HG03469 (cell line): ENCODE measurements around the gene RAB11FIP5.
A peak's percentile ranks its signal among the peaks of the same experiment; 100 is the strongest.

Source experiments
- ATAC-seq: cut with Tn5 transposase; IDR thresholded peaks from one replicate; pipeline ENCODE4 v1.9.1; 2021; ENCODE audit warnings: mild to moderate bottlenecking, moderate library complexity, moderate number of reproducible peaks; ENCODE audit not compliant: unreplicated experiment

Gene RAB11FIP5

DNA sequence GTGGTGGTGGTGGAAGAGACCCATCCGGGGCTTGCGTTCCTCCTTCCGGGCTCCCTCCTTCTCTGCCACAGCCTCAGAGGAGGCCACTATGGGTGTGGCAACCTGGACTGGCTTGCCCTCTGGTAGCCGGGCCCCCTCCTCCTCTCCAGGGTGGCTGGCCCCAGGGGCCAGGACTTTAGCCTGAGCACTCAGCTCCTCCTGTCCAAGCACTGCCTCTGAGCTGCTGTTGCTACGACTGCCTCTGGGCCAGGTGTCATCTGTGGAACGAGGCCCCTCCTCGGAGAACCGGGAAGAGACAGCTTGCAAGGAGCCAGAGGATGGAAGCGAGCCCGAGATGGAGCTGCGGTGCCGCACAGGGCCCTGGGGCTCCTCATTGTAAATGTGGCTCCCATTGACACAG, 24.5 kb downstream of the RAB11FIP5 start:
- no peak for ATAC-seq

DNA sequence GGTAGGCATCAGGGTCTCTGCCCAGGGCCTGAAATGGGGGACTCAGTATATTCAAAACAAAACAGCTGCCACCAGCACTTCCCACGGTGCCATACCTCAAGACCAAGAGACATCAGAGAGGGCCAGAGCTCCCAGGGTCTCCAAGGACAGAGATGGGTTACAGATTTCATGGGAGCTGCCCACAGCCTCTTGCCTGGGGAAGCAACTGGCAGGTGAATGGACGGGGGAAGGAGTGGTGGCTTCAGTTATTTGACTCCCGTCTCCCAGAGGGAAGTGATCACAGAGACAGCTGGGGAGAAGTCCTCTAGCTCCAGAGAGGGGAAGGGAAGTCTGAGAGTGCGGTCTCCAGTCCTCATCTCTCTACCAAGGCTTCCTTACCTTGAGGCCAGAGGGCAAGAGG, 25.4 kb downstream of the RAB11FIP5 start:
- ATAC-seq = no peak

DNA sequence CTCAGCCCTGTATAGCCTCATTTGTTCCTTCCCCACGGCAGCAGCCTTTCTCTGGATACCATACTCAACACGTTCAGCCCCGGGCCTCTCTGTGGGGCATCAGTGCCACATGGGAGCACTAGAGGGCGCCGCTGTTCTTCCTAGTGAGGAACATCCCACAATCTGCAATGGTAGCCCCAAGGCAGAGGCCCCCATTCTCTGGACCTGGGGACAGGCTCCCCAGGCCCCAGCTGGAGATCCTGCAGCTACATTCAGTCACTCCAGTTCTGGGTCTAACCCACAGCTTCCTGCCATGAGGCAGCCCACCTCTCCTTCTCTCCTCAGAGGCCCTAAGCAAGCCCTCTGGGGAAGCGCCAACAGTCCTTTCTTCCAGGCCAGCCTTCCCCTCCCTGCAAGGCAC, 27.1 kb downstream of the RAB11FIP5 start:
- ATAC-seq = peak; percentile 89

DNA sequence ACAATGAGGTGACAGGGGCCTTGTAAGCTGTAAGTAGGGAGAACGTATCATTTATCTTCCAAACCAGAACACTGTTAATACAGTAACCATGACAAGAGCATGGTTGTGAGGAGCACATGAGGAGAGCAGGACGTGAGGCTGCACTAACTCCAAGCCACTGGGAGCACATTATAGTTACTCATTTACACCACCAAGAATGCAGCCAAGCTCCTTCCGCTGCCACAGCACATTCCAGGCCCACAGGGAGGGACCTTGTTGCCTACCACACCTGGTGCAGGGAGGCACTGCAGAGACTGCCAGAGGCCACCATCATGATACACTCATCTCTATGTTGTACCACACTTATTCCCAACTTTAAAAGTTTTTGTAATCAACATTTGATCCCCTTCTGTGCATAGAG, 27.8 kb downstream of the RAB11FIP5 start:
- no peak for ATAC-seq

DNA sequence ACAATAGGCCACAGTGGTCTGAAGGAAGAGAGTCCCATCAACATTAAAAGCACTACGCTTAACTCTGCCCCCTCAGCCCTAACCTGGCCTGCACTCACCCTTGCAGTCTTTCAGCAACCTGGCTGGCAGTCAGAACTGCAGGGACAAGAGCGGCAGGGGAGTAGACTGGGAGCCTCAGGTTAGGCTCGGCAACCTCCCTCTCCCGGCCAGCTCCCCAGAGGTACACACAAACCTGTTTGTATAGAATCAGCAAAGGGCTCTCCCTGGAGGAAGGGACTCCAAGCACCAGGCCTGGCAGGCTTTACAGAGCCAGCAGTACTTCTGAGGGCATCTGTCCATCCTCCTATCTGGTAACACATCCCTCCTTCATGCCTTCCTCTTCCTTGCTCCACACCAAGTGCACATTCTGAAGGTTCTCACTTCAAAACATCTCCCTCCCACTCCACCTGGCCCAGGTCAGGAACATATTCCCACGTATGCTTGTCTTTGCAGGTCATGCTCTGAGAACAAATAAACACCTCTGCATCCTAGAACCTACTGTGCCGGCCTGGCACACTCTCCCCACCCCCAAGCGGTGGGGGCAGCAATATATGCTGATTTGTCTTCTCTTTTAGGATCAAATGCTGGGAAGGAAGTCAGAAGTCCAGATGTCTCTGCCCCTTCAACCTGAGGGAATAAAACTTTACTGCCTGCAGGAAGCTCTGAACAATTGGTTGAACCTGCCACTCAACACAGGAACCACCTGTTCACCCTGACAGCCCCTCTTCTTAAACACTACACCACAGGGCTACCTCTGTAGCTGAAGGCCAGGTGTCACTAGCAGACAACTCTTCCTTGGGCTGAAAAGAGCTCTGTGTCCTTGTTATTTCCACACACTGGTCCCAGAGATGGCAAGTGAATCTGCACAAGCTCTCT, 28.6 kb downstream of the RAB11FIP5 start:
- no peak for ATAC-seq

DNA sequence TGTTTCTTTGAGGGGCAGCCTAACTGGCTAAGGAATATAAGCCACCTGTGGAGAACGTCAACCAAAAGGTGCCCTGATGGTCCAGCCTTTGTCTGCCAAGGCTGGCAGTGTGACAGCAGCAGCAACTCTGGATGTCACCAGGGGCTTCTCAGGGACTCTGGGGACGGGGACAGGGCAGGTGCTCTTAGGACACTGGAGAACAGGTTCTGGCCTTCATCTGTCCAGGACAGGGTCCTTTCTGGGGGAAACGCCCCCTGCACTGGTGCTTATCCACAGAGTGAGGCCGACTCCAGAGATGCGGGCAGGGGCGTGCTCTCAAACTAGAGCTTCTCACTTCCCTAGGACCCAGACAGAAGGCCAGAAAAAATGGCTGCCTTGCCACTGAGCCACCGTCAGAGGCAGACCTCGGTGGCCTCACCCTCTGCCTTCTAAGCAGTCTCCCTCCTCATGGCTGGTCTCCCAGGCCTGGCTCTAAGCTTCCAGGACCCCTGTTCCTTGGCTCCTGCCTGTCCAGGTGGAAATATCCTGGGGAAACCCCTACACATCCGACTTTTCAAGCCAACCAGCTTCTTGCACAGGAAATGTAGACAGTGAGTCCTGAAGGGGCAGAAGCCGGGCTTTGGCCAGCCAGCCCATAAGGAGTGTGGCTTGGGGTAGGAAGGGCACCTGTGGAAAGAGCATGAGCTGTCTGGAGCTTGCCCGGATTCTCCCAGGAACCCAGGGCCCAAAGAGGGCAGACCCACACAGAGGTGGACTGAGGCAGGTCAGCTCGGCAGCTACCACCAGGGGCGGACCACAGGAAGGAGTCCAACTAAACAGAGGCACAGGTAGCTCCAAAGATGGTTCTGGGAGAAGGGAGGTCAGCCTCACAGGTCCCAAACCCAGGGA, 30.0 kb downstream of the RAB11FIP5 start:
- no peak for ATAC-seq

DNA sequence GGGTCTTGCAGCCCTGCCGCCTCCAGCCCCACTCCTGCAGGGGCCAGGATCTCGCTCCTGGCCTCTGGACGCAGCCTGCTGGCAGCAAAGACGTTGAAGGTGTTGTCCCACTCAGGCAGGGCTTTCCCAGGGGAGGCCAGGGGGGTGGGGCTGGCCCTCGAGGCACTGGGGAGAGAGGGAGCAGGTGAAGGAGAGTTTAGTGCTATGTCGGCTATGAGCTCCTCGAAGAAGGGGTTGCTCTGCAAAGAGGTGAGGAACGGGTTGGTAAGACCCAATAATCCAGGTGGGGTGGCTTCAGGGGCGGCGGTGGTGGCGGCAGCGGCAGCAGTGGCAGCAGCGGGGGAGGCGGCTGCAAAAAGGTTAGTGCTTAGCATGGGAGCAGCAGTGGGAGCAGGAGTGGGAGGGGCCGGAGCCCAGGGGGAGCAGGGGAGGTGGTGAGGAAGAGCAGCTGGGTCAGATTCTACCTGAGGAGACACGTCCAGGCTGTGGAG, 31.5 kb downstream of the RAB11FIP5 start:
- no peak for ATAC-seq

DNA sequence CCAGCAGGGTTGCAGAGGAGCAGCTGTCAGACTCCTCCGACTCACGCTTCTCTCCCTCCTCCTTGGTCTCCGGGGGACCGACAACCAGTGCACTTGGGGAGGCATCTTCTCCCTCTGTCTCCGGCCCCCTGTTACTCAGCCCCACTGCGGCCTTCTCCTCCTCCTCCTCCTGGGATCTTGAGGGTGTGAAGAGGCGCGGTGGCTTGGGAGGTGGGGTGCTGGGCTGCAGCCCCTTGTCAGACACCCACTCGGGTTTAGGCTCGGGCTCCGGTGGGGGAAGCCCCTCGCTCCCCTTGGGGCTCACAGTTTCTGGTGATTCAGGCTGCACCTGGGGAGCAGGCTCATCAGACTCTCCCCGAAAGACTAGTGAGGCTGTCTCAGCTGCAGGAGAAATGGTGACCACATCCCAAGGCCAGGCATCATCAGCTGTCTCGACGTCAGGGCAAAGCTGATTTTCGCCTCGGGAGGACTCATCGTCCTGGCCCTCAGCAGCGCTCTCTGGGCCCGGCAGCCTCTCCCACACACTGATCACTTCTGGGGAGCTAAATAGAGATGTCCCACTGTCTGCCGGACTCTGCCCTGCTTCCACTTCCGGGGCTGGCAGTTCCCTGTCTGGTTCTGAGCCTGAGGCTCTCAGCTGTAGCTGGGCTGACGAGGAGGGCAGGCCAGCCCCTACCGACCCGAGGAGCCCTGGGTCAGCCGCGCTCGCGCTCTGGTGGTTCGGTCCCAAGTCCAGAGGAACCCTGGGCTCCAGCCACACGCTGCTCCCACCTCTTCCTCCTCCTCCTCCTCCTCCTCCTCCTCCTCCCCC, 32.2 kb downstream of the RAB11FIP5 start:
- no peak for ATAC-seq

DNA sequence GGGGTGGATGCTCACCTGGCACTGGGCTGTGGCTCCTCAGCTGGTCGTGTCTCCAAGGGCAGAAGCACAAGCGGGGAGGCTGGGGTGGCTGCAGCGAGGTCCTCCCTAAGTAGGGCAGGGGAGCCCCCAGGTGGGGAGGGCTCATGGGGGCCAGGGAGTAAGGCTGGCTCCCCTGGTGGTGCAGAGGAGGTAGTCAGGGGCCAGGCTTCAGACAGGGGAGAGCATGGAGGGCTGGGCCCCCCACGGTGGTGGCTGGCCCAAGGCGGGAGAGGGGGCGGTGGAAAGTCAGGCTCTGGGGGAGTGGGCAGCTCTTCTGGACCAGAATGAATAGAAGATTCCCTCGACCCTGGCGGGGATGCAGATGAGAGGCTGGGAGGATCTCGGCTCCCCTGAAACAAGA, 33.1 kb downstream of the RAB11FIP5 start:
- ATAC-seq = no peak

DNA sequence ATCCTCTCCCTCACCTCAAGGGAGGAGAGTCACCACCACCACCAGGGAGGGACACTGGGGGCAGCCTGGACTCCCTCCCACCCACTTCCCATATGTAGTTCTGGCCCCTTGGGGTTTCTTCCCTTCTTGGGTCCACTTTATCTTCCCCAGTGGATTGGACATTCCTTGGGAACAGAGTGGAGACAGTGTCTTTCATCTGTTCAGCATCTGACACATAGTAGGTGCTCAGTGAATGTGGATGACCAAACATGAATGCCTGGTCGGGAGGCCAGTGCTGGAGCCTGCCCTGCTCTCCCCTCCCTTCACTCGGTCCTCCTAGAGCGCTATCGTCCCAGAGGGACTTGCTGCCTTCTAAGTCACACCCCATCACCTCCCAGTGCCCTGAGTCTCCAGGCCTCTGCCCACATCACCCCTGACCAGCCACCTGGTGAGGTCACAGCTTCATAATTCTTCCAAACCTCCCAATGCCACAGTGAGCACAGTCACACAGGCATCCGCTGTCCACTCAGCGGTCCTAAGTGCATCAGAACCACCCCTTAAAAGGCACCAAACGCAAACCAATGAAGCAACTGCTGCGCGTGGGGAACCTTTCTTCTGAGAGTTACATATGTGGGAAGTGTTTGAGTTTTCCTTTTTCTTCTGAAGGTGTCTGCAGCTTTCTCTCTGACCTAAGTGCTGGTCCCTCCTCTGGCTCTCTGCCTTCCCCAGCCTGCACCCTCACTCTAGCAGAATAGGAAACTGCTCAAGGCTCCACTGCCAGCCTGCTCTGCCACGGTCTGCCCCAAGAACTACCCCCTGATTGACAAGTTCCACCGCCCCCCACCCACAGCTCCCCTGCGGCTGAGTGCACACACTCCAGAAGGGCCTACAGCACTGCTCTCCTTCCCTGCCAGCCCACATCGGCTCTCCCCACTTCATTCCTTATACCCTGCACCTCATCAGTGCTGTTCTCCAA, 34.0 kb downstream of the RAB11FIP5 start:
- no peak for ATAC-seq

DNA sequence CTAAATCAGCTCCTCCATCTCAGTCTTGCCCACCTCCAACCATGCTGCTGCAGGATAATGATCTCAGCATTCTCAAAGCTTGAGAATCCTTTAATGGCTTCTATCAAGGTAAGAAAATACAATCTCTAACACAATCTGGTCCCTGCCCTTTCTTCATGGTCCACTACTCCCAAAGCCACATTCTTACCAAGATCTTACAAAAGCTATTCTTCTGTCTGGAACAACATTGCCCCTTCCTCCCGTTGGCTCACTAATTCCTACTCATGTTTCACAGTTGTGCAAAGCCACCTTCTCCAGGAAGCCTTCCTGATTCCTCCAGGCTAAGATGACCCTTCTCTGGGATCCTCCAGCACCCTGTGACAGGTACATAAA, 35.3 kb downstream of the RAB11FIP5 start:
- no peak for ATAC-seq

DNA sequence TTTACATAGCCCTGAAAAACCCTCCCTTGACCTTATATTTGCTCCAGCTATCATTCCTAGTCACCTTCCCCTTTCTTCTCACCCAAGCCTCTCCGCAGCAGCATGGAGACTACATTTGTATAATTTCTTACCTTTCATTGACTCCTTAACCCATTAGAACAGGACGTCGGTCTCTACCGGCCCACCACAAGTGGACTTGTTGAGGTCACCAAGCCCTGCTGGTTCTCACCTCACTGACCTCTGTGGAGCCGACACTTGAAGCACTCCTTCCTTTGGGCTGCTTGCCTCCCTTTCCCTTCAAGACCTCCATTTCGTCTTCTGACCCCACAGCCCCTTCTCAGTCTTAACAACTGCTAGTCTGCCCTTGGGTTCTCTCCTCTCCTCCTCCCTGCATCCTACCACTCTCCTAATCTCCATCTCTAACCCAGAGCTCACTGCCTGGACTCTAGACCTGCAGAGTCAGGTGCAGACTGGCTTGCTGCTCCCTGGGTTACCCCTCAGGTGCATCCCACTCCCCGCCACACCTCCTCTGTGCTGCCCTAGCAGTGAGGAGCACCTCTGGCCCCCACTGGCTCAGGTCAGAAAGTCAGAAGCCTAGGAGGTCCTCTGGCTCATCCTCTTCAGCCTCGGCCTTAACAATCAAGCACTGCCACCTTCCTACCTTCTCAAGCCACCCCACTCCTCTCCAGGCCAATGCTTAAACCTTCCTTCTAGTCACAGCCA, 35.9 kb downstream of the RAB11FIP5 start:
- no peak for ATAC-seq

DNA sequence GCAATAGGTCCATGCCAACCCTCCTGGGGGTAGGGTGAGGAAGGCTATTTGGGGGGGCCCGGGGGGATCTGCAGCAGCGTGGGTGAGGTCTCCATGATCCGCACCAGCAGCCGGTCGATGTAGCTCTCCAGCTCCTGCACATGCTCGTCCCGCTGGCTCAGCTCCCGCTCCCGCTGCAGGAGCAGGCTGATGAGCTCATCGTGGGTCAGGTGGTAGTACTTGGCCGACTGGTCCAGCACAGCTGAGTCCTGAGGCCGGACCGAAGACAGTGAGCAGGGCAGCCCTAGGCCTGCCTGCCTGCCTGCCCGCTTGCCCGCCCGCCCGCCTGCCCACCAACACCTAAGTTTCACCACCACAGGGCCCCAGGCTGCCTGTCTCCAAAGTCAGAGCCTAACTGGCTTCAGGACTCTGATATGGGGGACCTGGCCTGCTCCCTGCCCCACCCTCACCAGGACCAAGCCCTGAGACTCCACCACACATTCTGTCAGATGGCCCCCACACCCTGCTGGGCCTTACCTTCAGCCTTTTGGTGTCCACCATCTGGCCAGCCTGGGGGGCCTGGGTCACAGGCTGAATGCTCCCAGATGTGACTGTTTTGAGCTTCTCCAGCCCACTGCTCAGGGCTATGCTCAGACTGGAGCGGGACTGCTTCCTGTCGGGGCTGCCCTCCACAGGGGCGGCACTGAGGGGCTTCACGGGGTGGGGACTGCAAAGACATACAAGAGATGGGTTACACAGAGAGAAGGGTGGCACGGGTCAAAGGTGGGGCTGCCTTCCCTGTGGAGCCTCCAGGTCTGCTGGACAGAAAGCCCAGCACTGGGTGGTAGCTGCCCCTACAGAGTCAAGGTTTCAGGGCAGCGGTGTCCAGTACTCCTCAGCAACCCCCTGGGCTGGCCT, 37.0 kb downstream of the RAB11FIP5 start:
- ATAC-seq = no peak

DNA sequence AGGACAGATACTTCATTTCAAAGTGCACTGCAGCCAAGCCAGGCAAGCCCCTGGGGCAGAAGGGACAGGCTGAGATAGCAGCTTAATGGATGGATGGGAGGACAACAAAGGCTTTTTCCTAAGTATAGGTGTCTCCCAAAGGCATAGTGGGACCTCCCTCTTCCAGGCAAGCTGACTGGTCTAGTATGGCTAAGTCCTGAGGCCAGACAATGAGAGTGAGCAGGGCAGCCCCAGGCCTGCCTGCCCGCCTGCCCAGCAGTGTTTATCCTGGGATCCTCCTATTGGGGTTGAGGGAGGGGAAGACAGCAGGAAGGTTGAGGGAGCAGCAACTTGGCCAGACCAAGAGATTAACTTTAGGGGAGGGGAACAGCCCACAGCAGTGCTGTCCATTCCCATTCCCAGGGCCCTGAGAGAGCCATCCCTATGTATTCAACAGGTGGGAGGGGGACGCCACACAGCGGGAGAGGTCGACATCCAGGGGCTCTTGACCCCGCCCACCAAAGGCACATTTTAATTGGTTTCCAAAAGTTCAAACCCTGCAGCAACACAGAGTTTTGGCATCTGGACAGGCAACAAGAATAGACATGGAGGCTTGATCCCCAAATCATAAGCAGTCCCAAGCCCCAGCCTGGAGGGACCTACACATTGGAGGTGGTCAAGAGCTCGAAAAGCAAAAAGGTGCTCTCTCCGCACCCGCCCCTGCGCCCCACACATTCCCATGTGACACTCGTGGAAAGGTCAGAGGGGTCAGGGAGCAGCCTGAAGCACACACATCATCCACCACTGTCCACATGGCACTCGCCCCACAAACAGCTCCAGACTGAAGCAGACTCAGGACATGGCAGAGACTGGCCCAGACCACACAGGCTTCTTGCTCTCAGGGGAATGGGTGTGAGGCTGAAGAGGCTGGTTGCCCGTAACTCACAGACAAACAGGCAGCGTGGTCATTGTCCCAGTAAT, 38.4 kb downstream of the RAB11FIP5 start:
- ATAC-seq = no peak

DNA sequence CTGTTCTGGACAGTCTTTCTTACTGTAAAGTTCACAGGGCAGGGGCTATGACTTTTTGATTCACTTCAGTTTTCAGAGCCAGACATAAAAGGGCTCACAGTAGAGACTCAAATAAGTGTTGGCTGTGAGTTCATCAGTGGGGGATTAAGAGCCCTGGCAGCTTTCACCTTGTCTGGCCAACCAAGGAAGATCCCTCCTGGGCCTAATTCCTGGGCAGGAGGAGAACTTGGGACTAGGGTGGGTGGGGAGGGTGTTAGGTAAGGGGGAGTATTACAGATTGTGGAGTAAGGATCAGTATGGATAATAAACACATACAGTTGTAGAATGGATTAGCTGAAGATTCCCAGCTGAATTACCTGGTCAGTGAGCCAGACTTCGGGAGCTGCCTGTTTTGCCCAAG, 40.3 kb downstream of the RAB11FIP5 start:
- ATAC-seq = no peak

DNA sequence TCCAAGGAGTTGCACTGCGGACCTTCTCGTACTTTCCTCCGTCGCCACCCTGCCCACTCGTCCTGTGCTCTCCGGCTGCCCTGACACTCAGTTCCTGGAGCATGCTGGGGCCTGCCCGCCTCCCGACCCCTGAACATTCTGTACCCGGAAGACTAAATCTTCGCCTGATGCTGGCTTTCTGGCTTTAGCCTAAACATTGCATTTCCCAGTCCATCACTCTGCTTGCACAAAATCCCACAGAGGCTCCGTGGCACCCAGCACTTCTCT, 40.7 kb downstream of the RAB11FIP5 start:
- no peak for ATAC-seq
